CD4-positive, alpha-beta memory T cell (primary cell): ENCODE results near the gene VPS39. TPM values are rescaled to one million over a fixed set of nuclear protein-coding genes. Genes with fewer than 3 reads are reported as not detected.

Experiments used
- CTCF ChIA-PET: fragments of 350-600 bp; sonication (Branson Sonifier 250); formaldehyde crosslinking; loops from one replicate; lab custom pipeline; 2021; ENCODE audit warnings: inconsistent platforms; ENCODE audit not compliant: partially characterized antibody; lab: Charles Lee
- POLR2A ChIA-PET: fragments of 350-600 bp; sonication (Branson Sonifier 250); formaldehyde crosslinking; loops from one replicate; lab custom pipeline; 2021; ENCODE audit not compliant: partially characterized antibody; lab: Charles Lee
- DNase-seq, 5 donors: peaks; one replicate each; pipeline versions ENCODE4 v3.0.0 to v3.0.0-alpha.2; 2020 to 2022; ENCODE audit warnings: mixed read lengths in 1 of 5
- H3K27ac ChIP-seq: one replicate; pipeline ENCODE4 v1.7.0; 2013; ENCODE audit warnings: low read depth, low read length
- H3K27me3 ChIP-seq: 2 replicates; pipeline ENCODE4 v1.7.0; 2013; ENCODE audit warnings: mild to moderate bottlenecking, low read length, moderate library complexity; ENCODE audit not compliant: insufficient read depth
- H3K36me3 ChIP-seq: 2 replicates; pipeline ENCODE4 v1.7.0; 2013; ENCODE audit warnings: mild to moderate bottlenecking, low read length, moderate library complexity; ENCODE audit not compliant: insufficient read depth
- H3K4me1 ChIP-seq: 2 replicates; pipeline ENCODE4 v1.7.0; 2013; ENCODE audit warnings: mild to moderate bottlenecking, low read length, moderate library complexity; ENCODE audit not compliant: insufficient read depth
- H3K4me3 ChIP-seq, 2 donors: one replicate each; pipeline ENCODE4 v1.7.0; 2013; ENCODE audit warnings: low read length in 2 of 2, mild to moderate bottlenecking in 1 of 2
- H3K9me3 ChIP-seq, 2 donors: one replicate each; pipeline ENCODE4 v1.7.0; 2013; ENCODE audit warnings: low read length in 2 of 2, control low read depth in 1 of 2; ENCODE audit not compliant: control insufficient read depth in 1 of 2
- H3K27ac Mint-ChIP-seq, 7 donors: one replicate each; pipeline ENCODE4 v1.8.0; 2020 to 2021; ENCODE audit warnings: mixed read lengths in 7 of 7, mild to moderate bottlenecking in 6 of 7, inconsistent platforms in 3 of 7, moderate library complexity in 3 of 7
- H3K27me3 Mint-ChIP-seq, 2 donors: one replicate each; pipeline ENCODE4 v1.8.0; 2020 to 2021; ENCODE audit warnings: mixed read lengths in 2 of 2
- H3K36me3 Mint-ChIP-seq, 2 donors: one replicate each; pipeline ENCODE4 v1.8.0; 2020 to 2021; ENCODE audit warnings: mixed read lengths in 2 of 2, inconsistent platforms in 1 of 2, mild to moderate bottlenecking in 1 of 2
- H3K4me1 Mint-ChIP-seq, 4 donors: one replicate each; pipeline ENCODE4 v1.8.0; 2020 to 2021; ENCODE audit warnings: mixed read lengths in 4 of 4, mild to moderate bottlenecking in 1 of 4
- H3K4me3 Mint-ChIP-seq, 8 donors: one replicate each; pipeline ENCODE4 v1.8.0; 2020 to 2021; ENCODE audit warnings: mixed read lengths in 8 of 8, mild to moderate bottlenecking in 7 of 8, moderate library complexity in 6 of 8, inconsistent platforms in 3 of 8
- H3K9me3 Mint-ChIP-seq, 8 donors: one replicate each; pipeline ENCODE4 v1.8.0; 2020 to 2021; ENCODE audit warnings: mixed read lengths in 8 of 8, mild to moderate bottlenecking in 5 of 8, inconsistent platforms in 3 of 8, moderate library complexity in 1 of 8
- intact Hi-C: fragments of 100-400 bp; cut with micrococcal nuclease; formaldehyde crosslinking; loops from one replicate; pipeline ENCODE4 v1.15.1; 2023
- polyA plus RNA-seq, 2 donors: library from polyadenylated mRNA; unstranded; fragments of 300-500 nt; fragmentation: Illumina TruSeq; gene quantifications; one replicate each; pipeline ENCODE4 v1.2.3, GENCODE V29; 2021
- total RNA-seq, 2 experiments: library from RNA; stranded (reverse); gene quantifications; one replicate each; pipeline ENCODE4 v1.2.3, GENCODE V29; 2021

Gene VPS39
- total and polyA plus RNA-seq, 4 experiments from 2014 or later, result 21.2 to 120 (median 76.3) TPM

- peaks cover 3 to 9% (median 6%) of the 10 kb centered on the region in 4 donors for H3K4me1 Mint-ChIP-seq
- H3K9me3 Mint-ChIP-seq, result no peaks in the 10 kb centered on the region
- CTCF ChIA-PET, result no interaction called here
- peaks cover 70 to 79% of the 10 kb centered on the region in 2 donors for H3K36me3 Mint-ChIP-seq
- intact Hi-C loops, result no loop called here
- no peak overlapping the region for H3K4me3 Mint-ChIP-seq
- H3K4me1 ChIP-seq, result no peaks in the 10 kb centered on the region
- no peaks in the 10 kb centered on the region for H3K27me3 ChIP-seq
- H3K4me3 ChIP-seq, result no peak overlapping the region
- no peak for DNase-seq
- no peak overlapping the region for H3K27ac ChIP-seq
- H3K9me3 ChIP-seq, result no peaks in the 10 kb centered on the region
- POLR2A ChIA-PET, result interaction anchor here (0.7 kb wide), 1 partner anchor 14 kb away, joined by 3 read pairs; no protein-coding TSS in a partner anchor
- H3K36me3 ChIP-seq, result peaks cover 73% of the 10 kb centered on the region
- H3K27me3 Mint-ChIP-seq, result no peaks in the 10 kb centered on the region
- H3K27ac Mint-ChIP-seq, result peak overlapping the region in 1 of 7 donors; percentile 19
Measured at GRCh38 chr15:42185801-42186200, 22.3 kb downstream of the VPS39 start.

DNA sequence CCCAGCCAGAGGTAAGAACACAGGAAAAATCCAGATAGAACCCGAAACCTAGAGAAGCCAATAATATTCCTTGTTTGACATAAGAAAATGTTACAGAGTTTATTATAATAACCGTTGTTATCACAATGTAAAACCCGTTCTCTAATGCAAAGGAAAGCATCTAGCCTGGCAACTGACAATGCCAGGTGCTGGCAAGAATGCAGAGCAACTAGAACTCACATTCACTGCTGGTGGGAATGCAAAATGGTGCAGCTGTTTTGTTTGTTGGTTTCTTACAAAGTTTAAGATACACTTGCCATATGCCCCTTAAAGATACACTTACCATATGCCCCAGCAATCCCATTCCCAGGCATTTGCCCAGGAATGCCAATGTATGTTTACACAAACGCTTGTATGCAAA, 23.4 kb downstream of the VPS39 start:
- Mint-ChIP-seq H3K27ac (no peak overlapping the region), H3K27me3 (no peaks in the 10 kb centered on the region), H3K9me3 (no peaks in the 10 kb centered on the region), H3K4me3 (no peak overlapping the region), H3K4me1 (peaks cover 0 to 3% (median 0%) of the 10 kb centered on the region in 4 donors), H3K36me3 (peaks cover 73 to 79% of the 10 kb centered on the region in 2 donors)
- H3K27ac ChIP-seq, result no peak overlapping the region
- peaks cover 66% of the 10 kb centered on the region for H3K36me3 ChIP-seq
- intact Hi-C loops, result no loop called here
- CTCF ChIA-PET, result no interaction called here
- H3K9me3 ChIP-seq, result no peaks in the 10 kb centered on the region
- POLR2A ChIA-PET, result no interaction called here
- H3K4me1 ChIP-seq, result no peaks in the 10 kb centered on the region
- H3K27me3 ChIP-seq, result no peaks in the 10 kb centered on the region
- no peak for DNase-seq
- H3K4me3 ChIP-seq, result no peak overlapping the region

GRCh38 chr15:42184296-42184695, 23.8 kb downstream of the VPS39 start:
- Mint-ChIP-seq H3K4me1 (peaks cover 0 to 3% (median 0%) of the 10 kb centered on the region in 4 donors), H3K27ac (peak overlapping the region in 1 of 7 donors; percentile 13), H3K9me3 (no peaks in the 10 kb centered on the region), H3K4me3 (no peak overlapping the region), H3K36me3 (peaks cover 74 to 79% of the 10 kb centered on the region in 2 donors), H3K27me3 (no peaks in the 10 kb centered on the region)
- peaks cover 68% of the 10 kb centered on the region for H3K36me3 ChIP-seq
- ChIA-PET CTCF (no interaction called here), POLR2A (no interaction called here)
- intact Hi-C loops, result no loop called here
- no peak overlapping the region for H3K4me3 ChIP-seq
- H3K27me3 ChIP-seq, result no peaks in the 10 kb centered on the region
- no peaks in the 10 kb centered on the region for H3K4me1 ChIP-seq
- no peaks in the 10 kb centered on the region for H3K9me3 ChIP-seq
- H3K27ac ChIP-seq, result no peak overlapping the region
- no peak for DNase-seq

GRCh38 chr15:42182961-42183360, 25.1 kb downstream of the VPS39 start:
- no peaks in the 10 kb centered on the region for H3K27me3 ChIP-seq
- ChIA-PET CTCF (no interaction called here), POLR2A (no interaction called here)
- H3K4me3 ChIP-seq, result no peak overlapping the region
- peak overlapping the region in 2 of 7 donors; percentile 7 to 11 for H3K27ac Mint-ChIP-seq
- H3K9me3 ChIP-seq, result no peaks in the 10 kb centered on the region
- no peak overlapping the region for H3K4me3 Mint-ChIP-seq
- no peaks in the 10 kb centered on the region for H3K27me3 Mint-ChIP-seq
- intact Hi-C loops, result no loop called here
- no peak for DNase-seq
- no peaks in the 10 kb centered on the region for H3K9me3 Mint-ChIP-seq
- peaks cover 67% of the 10 kb centered on the region for H3K36me3 ChIP-seq
- H3K36me3 Mint-ChIP-seq, result peaks cover 70 to 77% of the 10 kb centered on the region in 2 donors
- H3K4me1 Mint-ChIP-seq, result peaks cover 0 to 3% (median 0%) of the 10 kb centered on the region in 4 donors
- H3K4me1 ChIP-seq, result no peaks in the 10 kb centered on the region
- no peak overlapping the region for H3K27ac ChIP-seq

DNA sequence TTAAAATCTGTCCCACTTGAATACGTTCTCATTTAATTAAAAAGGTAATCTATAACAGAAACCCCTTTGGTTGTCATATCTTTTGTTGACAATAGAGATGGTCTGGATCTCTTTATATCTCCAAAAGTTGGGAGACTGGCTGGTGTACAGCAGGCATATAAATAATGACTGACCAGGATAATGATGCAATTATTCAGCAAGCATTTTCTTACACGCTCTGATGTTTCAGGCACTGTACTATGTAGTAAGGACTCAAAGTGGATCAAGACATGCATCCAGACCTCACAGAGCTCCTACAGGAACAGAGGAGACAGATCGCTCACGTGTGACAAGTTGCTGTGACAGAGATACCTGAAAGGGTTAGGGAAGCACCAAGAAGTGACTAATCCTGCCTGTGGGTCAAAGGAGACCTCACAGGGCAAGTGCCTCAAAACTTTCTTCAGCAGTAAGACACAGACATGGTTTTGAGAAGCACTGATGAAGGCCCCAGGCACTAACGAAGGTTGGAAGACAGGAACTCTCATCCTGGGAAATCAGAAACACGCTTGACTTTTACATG, 25.7 kb downstream of the VPS39 start:
- no peak for DNase-seq
- Mint-ChIP-seq H3K4me3 (no peak overlapping the region), H3K36me3 (peaks cover 70 to 74% of the 10 kb centered on the region in 2 donors), H3K27ac (peak overlapping the region in 3 of 7 donors; percentile 11 to 53 (median 46)), H3K27me3 (no peaks in the 10 kb centered on the region), H3K4me1 (peaks cover 0 to 3% (median 0%) of the 10 kb centered on the region in 4 donors), H3K9me3 (no peaks in the 10 kb centered on the region)
- Histone ChIP-seq H3K36me3 (peaks cover 63% of the 10 kb centered on the region), H3K4me1 (no peaks in the 10 kb centered on the region), H3K9me3 (no peaks in the 10 kb centered on the region), H3K4me3 (no peak overlapping the region), H3K27ac (no peak overlapping the region), H3K27me3 (no peaks in the 10 kb centered on the region)
- POLR2A ChIA-PET, result no interaction called here
- CTCF ChIA-PET, result no interaction called here
- intact Hi-C loops, result no loop called here

GRCh38 chr15:42178056-42178455, 30.0 kb downstream of the VPS39 start:
- Histone ChIP-seq H3K9me3 (no peaks in the 10 kb centered on the region), H3K36me3 (peaks cover 54% of the 10 kb centered on the region), H3K27me3 (no peaks in the 10 kb centered on the region), H3K4me3 (no peak overlapping the region), H3K27ac (no peak overlapping the region), H3K4me1 (no peaks in the 10 kb centered on the region)
- intact Hi-C loops, result no loop called here
- H3K27me3 Mint-ChIP-seq, result no peaks in the 10 kb centered on the region
- H3K9me3 Mint-ChIP-seq, result no peaks in the 10 kb centered on the region
- DNase-seq, result no peak
- H3K27ac Mint-ChIP-seq, result peak overlapping the region in 2 of 7 donors; percentile 20 to 64
- peaks cover 0 to 3% (median under 1%) of the 10 kb centered on the region in 4 donors for H3K4me1 Mint-ChIP-seq
- peaks cover 63 to 72% of the 10 kb centered on the region in 2 donors for H3K36me3 Mint-ChIP-seq
- no peak overlapping the region for H3K4me3 Mint-ChIP-seq
- ChIA-PET POLR2A (no interaction called here), CTCF (no interaction called here)

- no peak overlapping the region for H3K4me3 Mint-ChIP-seq
- H3K36me3 Mint-ChIP-seq, result peaks cover 63 to 76% of the 10 kb centered on the region in 2 donors
- Histone ChIP-seq H3K36me3 (peaks cover 67% of the 10 kb centered on the region), H3K27me3 (no peaks in the 10 kb centered on the region), H3K4me3 (no peak overlapping the region), H3K4me1 (peaks cover 5% of the 10 kb centered on the region), H3K9me3 (no peaks in the 10 kb centered on the region), H3K27ac (no peak overlapping the region)
- DNase-seq, result no peak
- H3K9me3 Mint-ChIP-seq, result no peaks in the 10 kb centered on the region
- POLR2A ChIA-PET, result no interaction called here
- CTCF ChIA-PET, result no interaction called here
- H3K27me3 Mint-ChIP-seq, result no peaks in the 10 kb centered on the region
- peaks cover 5 to 19% (median 13%) of the 10 kb centered on the region in 4 donors for H3K4me1 Mint-ChIP-seq
- intact Hi-C loops, result no loop called here
- peak overlapping the region in 1 of 7 donors; percentile 40 for H3K27ac Mint-ChIP-seq
Measured at GRCh38 chr15:42175671-42176070, 32.4 kb downstream of the VPS39 start.
